Esophagus muscularis mucosa (tissue), 4 donors: ENCODE results near the gene RAMP3. TPM values are rescaled to one million over a fixed set of nuclear protein-coding genes. Genes with fewer than 3 reads are reported as not detected.
"Not testable (repeated sequence)": the region's sequence is repeated elsewhere in the genome, so short reads cannot be mapped to it uniquely, and the experiment has no call there.

Experiments
- DNase-seq: peaks from one replicate; pipeline ENCODE4 v3.0.0-alpha.2; 2017; ENCODE audit errors: extremely low spot score
- H3K27ac ChIP-seq, 4 donors: fragments of 200-600 bp; sonication (generic); replicated peaks in 1 of 4; 1 replicate in 3 of 4; 2 replicates in 1 of 4; pipeline ENCODE4 v1.5.1; 2016 to 2019; ENCODE audit warnings: mild to moderate bottlenecking in 1 of 4
- H3K27me3 ChIP-seq, 4 donors: fragments of 200-600 bp; sonication (generic); one replicate each; pipeline versions ENCODE4 v1.5.1 to v1.6.0; 2016 to 2019
- H3K36me3 ChIP-seq, 4 donors: fragments of 200-600 bp; sonication (generic); one replicate each; pipeline ENCODE4 v1.5.1; 2016 to 2019
- H3K4me1 ChIP-seq, 4 donors: fragments of 200-600 bp; sonication (generic); one replicate each; pipeline ENCODE4 v1.5.1; 2016 to 2019
- H3K4me3 ChIP-seq, 4 donors: fragments of 200-600 bp; sonication (generic); 1 replicate in 2 of 4; 2 replicates in 2 of 4; pipeline ENCODE4 v1.5.1; 2016 to 2019; ENCODE audit warnings: mild to moderate bottlenecking in 4 of 4, moderate library complexity in 1 of 4
- H3K9me3 ChIP-seq, 4 donors: fragments of 200-600 bp; sonication (generic); 1 replicate in 3 of 4; 2 replicates in 1 of 4; pipeline ENCODE4 v1.5.1; 2016 to 2019
- CTCF ChIP-seq, 3 experiments: fragments of 200-600 bp in 2 of 3; fragments of 450-650 bp in 1 of 3; sonication (generic) in 2 of 3; IDR thresholded peaks; one replicate each; pipeline ENCODE4 v1.5.1; 2017 to 2019; ENCODE audit warnings: antibody characterized with exemption in 3 of 3, mild to moderate bottlenecking in 2 of 3, moderate library complexity in 1 of 3
- EP300 ChIP-seq: sonication (generic); formaldehyde crosslinking; IDR thresholded peaks from one replicate; pipeline ENCODE4 v1.6.1; 2017; ENCODE audit warnings: antibody characterized with exemption
- POLR2A ChIP-seq: fragments of 450-650 bp; IDR thresholded peaks from one replicate; pipeline ENCODE4 v1.6.1; 2017; ENCODE audit warnings: antibody characterized with exemption, moderate library complexity, mild to moderate bottlenecking, low read depth
- POLR2AphosphoS5 ChIP-seq, 2 donors: sonication (generic); formaldehyde crosslinking; IDR thresholded peaks; one replicate each; pipeline ENCODE4 v1.6.1; 2017; ENCODE audit warnings: antibody characterized with exemption in 2 of 2
- WGBS: methylation state at CpG from one replicate; pipeline ENCODE4 v1.1.5; 2018; 5-methylcytosine and 5-hydroxymethylcytosine counted together
- intact Hi-C: fragments of 100-400 bp; cut with DNase I; formaldehyde crosslinking; loops from one replicate; pipeline ENCODE4 v1.15.1; 2023
- total RNA-seq, 4 donors: library from RNA; depleted of rRNA; stranded (reverse); fragments of >200 nt; gene quantifications; one replicate each; pipeline versions ENCODE4 v1.1.0 to v1.2.1, GENCODE V29; 2016

The RAMP3 gene
- 100 to 1,000 TPM in 2 of 4 donors, 10 to 100 TPM in 2; 30.7 to 112 (median 77.2) TPM for total RNA-seq

GRCh38 chr7:45157653-45158401, at the start of gene RAMP3:
RAMP3 (plus strand) TSS chr7:45157791; CDS start chr7:45157829, 38 bp downstream.
- Histone ChIP-seq H3K9me3 (no peaks in the 10 kb centered on the region), H3K4me3 (peak within 1 kb of the TSS; percentile 49 to 61 (median 50)), H3K27me3 (peaks cover 0 to 49% (median 6%) of the 10 kb centered on the region in 4 donors), H3K36me3 (peaks cover 0 to 3% (median 0%) of the 10 kb centered on the region in 4 donors), H3K4me1 (peaks cover 3 to 18% (median 16%) of the 10 kb centered on the region in 4 donors), H3K27ac (peak within 1 kb of the TSS; percentile 39 to 73 (median 62))
- 58% methylated on average over 12 of the region's 56 CpGs for WGBS
- TF ChIP-seq POLR2AphosphoS5 (IDR thresholded peaks at IDR 0.05) (peak; percentile 6 to 24), CTCF (IDR thresholded peaks at IDR 0.05) (no peak)
- intact Hi-C loops: loop anchor here (10.0 kb wide), 1 partner anchor 697 kb away; no protein-coding TSS in a partner anchor
- DNase-seq: no peak

- no peaks in the 10 kb centered on the region for H3K9me3 ChIP-seq
- no peak overlapping the region for H3K4me3 ChIP-seq
- peaks cover 52 to 56% (median 53%) of the 10 kb centered on the region in 4 donors for H3K36me3 ChIP-seq
- H3K27me3 ChIP-seq: no peaks in the 10 kb centered on the region
- TF ChIP-seq CTCF (IDR thresholded peaks at IDR 0.05) (no peak), POLR2AphosphoS5 (IDR thresholded peaks at IDR 0.05) (no peak), EP300 (no peak), POLR2A (no peak)
- 88% methylated on average over 8 of the region's 8 CpGs for WGBS
- no peak overlapping the region for H3K27ac ChIP-seq
- intact Hi-C loops: no loop called here
- no peak for DNase-seq
- H3K4me1 ChIP-seq: peaks cover 52 to 64% (median 57%) of the 10 kb centered on the region in 4 donors
Measured at GRCh38 chr7:45108863-45109262, 48.7 kb upstream of the RAMP3 start.

- TF ChIP-seq POLR2AphosphoS5 (IDR thresholded peaks at IDR 0.05) (peak; percentile 99), POLR2A (peak; percentile 73), CTCF (IDR thresholded peaks at IDR 0.05) (peak; percentile 30 to 46 (median 36)), EP300 (no peak)
- Histone ChIP-seq H3K27me3 (no peaks in the 10 kb centered on the region), H3K36me3 (peaks cover 25 to 29% (median 26%) of the 10 kb centered on the region in 4 donors), H3K4me3 (peak within 1 kb of the TSS; percentile 68 to 85 (median 79)), H3K4me1 (peaks cover 40 to 53% (median 50%) of the 10 kb centered on the region in 4 donors), H3K27ac (peak within 1 kb of the TSS; percentile 91 to 95 (median 92)), H3K9me3 (no peaks in the 10 kb centered on the region)
- DNase-seq: peak; percentile 98
- intact Hi-C loops: loop anchor here (5.0 kb wide), 2 partner anchors 109 to 124 kb away; partner anchors contain the start of gene CCM2
- WGBS: under 1% methylated on average over 47 of the region's 64 CpGs
Measured at GRCh38 chr7:45111298-45112223, 46.0 kb upstream of the RAMP3 start, which contains the start of gene TBRG4. TBRG4 (minus strand) TSS chr7:45111697; CDS start chr7:45109237, 2,460 bp downstream.

- intact Hi-C loops: loop anchor here (5.0 kb wide), 2 partner anchors 110 to 125 kb away; partner anchors contain the start of gene CCM2
- Histone ChIP-seq H3K4me3 (peak overlapping the region in 1 of 4 donors; percentile 85), H3K4me1 (peaks cover 29 to 42% (median 39%) of the 10 kb centered on the region in 4 donors), H3K27me3 (peaks cover 0 to 5% (median 0%) of the 10 kb centered on the region in 4 donors), H3K9me3 (no peaks in the 10 kb centered on the region), H3K27ac (peak overlapping the region in 3 of 4 donors; percentile 91 to 95 (median 93)), H3K36me3 (peaks cover 14 to 18% (median 15%) of the 10 kb centered on the region in 4 donors)
- TF ChIP-seq CTCF (IDR thresholded peaks at IDR 0.05): no peak
- no peak for TF ChIP-seq POLR2A
- TF ChIP-seq POLR2AphosphoS5 (IDR thresholded peaks at IDR 0.05): no peak
- no peak for TF ChIP-seq EP300
- 44% methylated on average over 1 of the region's 1 CpG for WGBS
- no peak for DNase-seq
Measured at GRCh38 chr7:45112648-45113047, 44.9 kb upstream of the RAMP3 start.

GRCh38 chr7:45114257-45114656, 43.3 kb upstream of the RAMP3 start:
- not testable (repeated sequence) for H3K27ac ChIP-seq, H3K4me3 ChIP-seq, DNase-seq, H3K9me3 ChIP-seq, H3K36me3 ChIP-seq
- H3K27me3 ChIP-seq: peaks cover 0 to 18% (median 0%) of the 10 kb centered on the region in 4 donors
- WGBS: 81% methylated on average over 1 of the region's 1 CpG
- intact Hi-C loops: loop anchor here (5.0 kb wide), 2 partner anchors 112 to 127 kb away; partner anchors contain the start of gene CCM2
- peaks cover 16 to 26% (median 23%) of the 10 kb centered on the region in 4 donors for H3K4me1 ChIP-seq
